HepG2 (cell line): Measurements from ENCODE around the gene CALCA.

Source experiments
- EZH2 ChIP-seq: conservative IDR thresholded peaks from 2 replicates; pipeline ENCODE4 v1.6.1; 2012; ENCODE audit warnings: mild to moderate bottlenecking, low read depth, low read length, moderate library complexity
- MTA3 ChIP-seq: sonication (generic); formaldehyde crosslinking; IDR thresholded peaks from 2 replicates; pipeline ENCODE4 v1.4.0; 2020; ENCODE audit warnings: missing genetic modification reagents

- TF ChIP-seq EZH2 (no peak), MTA3 (CRISPR knock-in tag) (no peak)
Measured at GRCh38 chr11:14972581-14973495, 687 bp upstream of the CALCA start.
